Pancreas (tissue), 10 donors: ENCODE data around the gene KCNMA1. TPM values are rescaled to one million over a fixed set of nuclear protein-coding genes. Genes with fewer than 3 reads are reported as not detected.

Experiments
- ATAC-seq, 4 donors: fragments of 200-7000 bp; cut with Tn5 transposase; one replicate each; pipeline versions ENCODE4 v1.8.0 to v1.9.1; 2020; ENCODE audit warnings: mild to moderate bottlenecking in 4 of 4, moderate library complexity in 4 of 4
- DNase-seq, 6 donors: peaks; one replicate each; pipeline ENCODE4 v3.0.0-alpha.2; 2020
- FAIRE-seq: peaks from 2 replicates; lab custom pipeline; 2012; peaks lifted over from hg19 to GRCh38; lab: Jason Lieb, UNC
- H3K27ac ChIP-seq, 4 donors: fragments of 200-600 bp; sonication (generic); 1 replicate in 3 of 4; 2 replicates in 1 of 4; pipeline versions ENCODE4 v1.5.0 to v1.8.0; 2020
- H3K27me3 ChIP-seq, 4 donors: fragments of 200-600 bp; one replicate each; pipeline ENCODE4 v1.8.0; 2021
- H3K36me3 ChIP-seq, 3 donors: fragments of 200-600 bp; sonication (generic) in 1 of 3; one replicate each; pipeline versions ENCODE4 v1.5.0 to v1.8.0; 2020 to 2021
- H3K4me1 ChIP-seq, 3 donors: fragments of 200-600 bp; one replicate each; pipeline ENCODE4 v1.8.0; 2021
- H3K4me3 ChIP-seq, 4 donors: fragments of 200-600 bp; sonication (generic) in 2 of 4; one replicate each; pipeline versions ENCODE4 v1.5.0 to v1.8.0; 2020 to 2021
- H3K9me3 ChIP-seq, 4 donors: fragments of 200-600 bp; one replicate each; pipeline ENCODE4 v1.8.0; 2021
- CTCF ChIP-seq, 4 donors: fragments of 200-600 bp; sonication (generic) in 3 of 4; IDR thresholded peaks; one replicate each; pipeline versions ENCODE4 v1.5.0 to v1.8.0; 2021; ENCODE audit warnings: antibody characterized with exemption in 4 of 4
- WGBS, 2 donors: extraction: QIAGEN DNeasy Blood & Tissue Kit; methylation state at CpG; one replicate each; pipeline ENCODE4 v1.1.7; 2013; 5-methylcytosine and 5-hydroxymethylcytosine counted together
- intact Hi-C, 3 donors: fragments of 100-400 bp; cut with DNase I; formaldehyde crosslinking; loops; one replicate each; pipeline versions ENCODE4 v1.11.1 to v1.14.2; 2022
- polyA plus RNA-seq, 2 donors: library from polyadenylated mRNA; stranded (reverse); fragments of 200-250 nt; gene quantifications; one replicate each; pipeline ENCODE4 v1.2.3, GENCODE V29; 2013
- total RNA-seq, 6 donors: library from RNA; stranded (reverse); fragmentation: NEBNext Ultra II Directional in 4 of 6; extraction: Animal tissue kit (Norgen Biotek cat#: 25700) in 4 of 6; gene quantifications; one replicate each; pipeline versions ENCODE4 v1.2.1 to v1.2.4, GENCODE V29; 2021 to 2023
- donor health status: healthy with polysubstance abuse.
- donor health status: DM: no; HTN: no; CAD: no; lungs with moderate emphysema.
- donor health status: DM: no; HTN: no; CAD: no.
- donor health status: control.
- donor health status: control.
- donor health status: Bipolar disorder and iron deficiency.
- donor health status: DM: yes; HTN: yes; CAD: no.
- donor health status: DM: no; HTN: no; CAD: no.
- donor health status: DM: no; HTN: no; CAD: no.
- donor health status: DM: yes; HTN: yes; CAD: no.

The KCNMA1 gene
- total and polyA plus RNA-seq, 8 donors, result 3.5 to 19.4 (median 9.3) TPM

DNA sequence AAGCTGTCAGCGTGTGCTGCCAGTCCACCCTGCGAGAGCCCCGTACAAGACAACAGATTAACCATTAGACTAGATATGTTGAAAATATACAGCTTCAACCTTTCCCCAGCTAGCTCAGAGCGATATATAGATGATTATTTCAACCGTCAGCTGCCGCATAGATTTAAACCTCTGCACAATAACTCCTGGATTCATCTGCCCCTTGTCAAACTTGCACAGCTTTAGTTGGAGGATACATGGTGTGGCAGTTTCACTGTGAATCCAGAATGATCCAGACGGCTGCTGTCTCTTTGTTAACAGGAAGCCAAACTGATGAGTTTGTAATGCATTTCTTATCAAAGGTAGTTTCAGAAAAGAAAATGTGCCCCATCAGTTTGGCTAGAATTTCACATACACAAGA lies 659.7 kb downstream of the KCNMA1 start:
- no peak for ATAC-seq
- no peaks in the 10 kb centered on the region for H3K27me3 ChIP-seq
- 89 to 90% methylated on average over 7 of the region's 7 CpGs for WGBS, 2 donors
- H3K4me3 ChIP-seq, result no peak overlapping the region
- no peaks in the 10 kb centered on the region for H3K9me3 ChIP-seq
- H3K27ac ChIP-seq, result no peak overlapping the region
- intact Hi-C loops, result no loop called here
- no peak for DNase-seq
- H3K36me3 ChIP-seq, result no peaks in the 10 kb centered on the region
- FAIRE-seq, result no peak
- no peak for TF ChIP-seq CTCF (IDR thresholded peaks at IDR 0.05)
- no peaks in the 10 kb centered on the region for H3K4me1 ChIP-seq

- DNase-seq (no peak), FAIRE-seq (no peak), ATAC-seq (no peak)
- H3K4me3 ChIP-seq, result no peak overlapping the region
- H3K4me1 ChIP-seq, result no peaks in the 10 kb centered on the region
- intact Hi-C loops, result no loop called here
- no peaks in the 10 kb centered on the region for H3K9me3 ChIP-seq
- no peak overlapping the region for H3K27ac ChIP-seq
- H3K36me3 ChIP-seq, result no peaks in the 10 kb centered on the region
- WGBS, 2 donors, result 90 to 97% methylated on average over 3 of the region's 3 CpGs
- no peak for TF ChIP-seq CTCF (IDR thresholded peaks at IDR 0.05)
- no peaks in the 10 kb centered on the region for H3K27me3 ChIP-seq
Measured at GRCh38 chr10:76977046-76977445, 660.6 kb downstream of the KCNMA1 start.

- ATAC-seq, result no peak
- no peak for FAIRE-seq
- 92 to 100% methylated on average over 1 of the region's 1 CpG for WGBS, 2 donors
- Histone ChIP-seq H3K9me3 (no peaks in the 10 kb centered on the region), H3K36me3 (no peaks in the 10 kb centered on the region), H3K27ac (no peak overlapping the region), H3K4me3 (no peak overlapping the region), H3K4me1 (no peaks in the 10 kb centered on the region), H3K27me3 (no peaks in the 10 kb centered on the region)
- intact Hi-C loops, result no loop called here
- no peak for TF ChIP-seq CTCF (IDR thresholded peaks at IDR 0.05)
- no peak for DNase-seq
Measured at GRCh38 chr10:76976142-76976541, 661.5 kb downstream of the KCNMA1 start.

- FAIRE-seq, result no peak
- Histone ChIP-seq H3K27me3 (no peaks in the 10 kb centered on the region), H3K27ac (no peak overlapping the region), H3K9me3 (no peaks in the 10 kb centered on the region), H3K4me1 (no peaks in the 10 kb centered on the region), H3K4me3 (no peak overlapping the region), H3K36me3 (no peaks in the 10 kb centered on the region)
- 77 to 82% methylated on average over 6 of the region's 6 CpGs for WGBS, 2 donors
- intact Hi-C loops, result no loop called here
- ATAC-seq, result no peak
- DNase-seq, result no peak
- no peak for TF ChIP-seq CTCF (IDR thresholded peaks at IDR 0.05)
Measured at GRCh38 chr10:76975126-76975525, 662.5 kb downstream of the KCNMA1 start.

DNA sequence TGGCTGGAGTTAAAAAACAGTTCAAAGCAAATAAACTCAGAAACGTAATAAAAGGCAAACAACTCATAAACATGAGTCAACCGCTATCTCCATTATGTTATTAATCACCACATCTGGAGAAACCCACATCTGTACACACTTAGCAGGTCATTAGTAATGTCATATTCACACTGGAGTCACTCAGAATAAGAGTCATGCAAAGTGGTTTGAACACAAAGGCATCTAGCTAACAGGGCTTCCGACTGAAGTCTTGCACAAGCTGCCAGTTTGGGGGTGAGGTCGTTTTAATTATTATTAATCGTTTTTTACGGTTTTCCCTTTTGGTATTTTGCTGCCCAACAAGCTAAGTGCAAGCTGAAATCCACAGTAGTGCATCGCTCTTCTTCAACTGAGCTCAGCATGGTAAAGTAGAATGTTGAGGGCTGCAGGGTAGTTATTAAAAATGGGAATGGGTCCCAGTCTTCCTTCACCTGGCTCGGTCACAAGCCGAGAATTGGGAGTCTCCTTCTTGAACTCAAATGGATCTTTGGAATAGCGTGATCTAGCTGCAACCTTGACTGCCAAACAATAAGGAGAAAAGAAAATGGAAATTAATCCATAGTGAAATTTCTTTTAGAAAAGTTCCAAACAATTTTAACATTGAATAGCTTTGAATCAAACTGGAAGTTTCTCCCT lies 663.5 kb downstream of the KCNMA1 start:
- DNase-seq, result no peak
- Histone ChIP-seq H3K4me1 (no peaks in the 10 kb centered on the region), H3K27me3 (no peaks in the 10 kb centered on the region), H3K9me3 (no peaks in the 10 kb centered on the region), H3K27ac (no peak overlapping the region), H3K36me3 (no peaks in the 10 kb centered on the region), H3K4me3 (no peak overlapping the region)
- intact Hi-C loops, result no loop called here
- no peak for ATAC-seq
- 73 to 76% methylated on average over 10 of the region's 10 CpGs for WGBS, 2 donors
- no peak for TF ChIP-seq CTCF (IDR thresholded peaks at IDR 0.05)
- peak; percentile 13 for FAIRE-seq
